Measurements from ENCODE around the gene GLDN. TPM values are rescaled to one million over a fixed set of nuclear protein-coding genes. Genes with fewer than 3 reads are reported as not detected.
"Not testable (repeated sequence)": the region's sequence is repeated elsewhere in the genome, so short reads cannot be mapped to it uniquely, and the experiment has no call there.

Gene GLDN
- polyA plus RNA-seq, 3 donors, result 0.13 to 0.74 (median 0.24) TPM

GRCh38 chr15:51438526-51438925 lies 97.1 kb downstream of the GLDN start:
- DNase-seq (ENCODE audit: low read depth in 3 of 3, low spot score in 2 of 3), result no peak

GRCh38 chr15:51443282-51443914 lies 101.9 kb downstream of the GLDN start:
- no peak for DNase-seq (ENCODE audit: low read depth in 3 of 3, low spot score in 2 of 3)

GRCh38 chr15:51444112-51444511 lies 102.7 kb downstream of the GLDN start:
- no peak for DNase-seq (ENCODE audit: low read depth in 3 of 3, low spot score in 2 of 3)

- DNase-seq (ENCODE audit: low read depth in 3 of 3, low spot score in 2 of 3), result no peak
Measured at GRCh38 chr15:51444807-51445206, 103.4 kb downstream of the GLDN start.

- DNase-seq (ENCODE audit: low read depth in 3 of 3, low spot score in 2 of 3), result not testable (repeated sequence)
Measured at GRCh38 chr15:51446029-51446744, 104.7 kb downstream of the GLDN start.

- DNase-seq (ENCODE audit: low read depth in 3 of 3, low spot score in 2 of 3), result no peak
Measured at GRCh38 chr15:51447855-51448621, 106.6 kb downstream of the GLDN start.

GRCh38 chr15:51448622-51449399 lies 107.4 kb downstream of the GLDN start:
- no peak for DNase-seq (ENCODE audit: low read depth in 3 of 3, low spot score in 2 of 3)

GRCh38 chr15:51450001-51450400 lies 108.5 kb downstream of the GLDN start:
- no peak for DNase-seq (ENCODE audit: low read depth in 3 of 3, low spot score in 2 of 3)

Other genes with a start within 250 kb of the GLDN start
- 1 to 10 TPM; 2.0 to 2.3 (median 2.1) TPM for gene TNFAIP8L3, start 246.7 kb upstream of the GLDN start, polyA plus RNA-seq (ENCODE audit: insufficient read length in 3 of 3)
- gene CYP19A1, start 3.1 kb upstream of the GLDN start, polyA plus RNA-seq (ENCODE audit: insufficient read length in 3 of 3), result under 1 TPM in 2 of 3 donors, not detected in 1; 0.21 to 0.39 TPM

Measured in right renal cortex interstitium (tissue), 3 donors.